Measurements from ENCODE around the gene SNRK. TPM values are rescaled to one million over a fixed set of nuclear protein-coding genes. Genes with fewer than 3 reads are reported as not detected.

SNRK gene
- total and polyA plus RNA-seq, 2 donors (not counting 3 experiments of a cell fraction or from before 2014, with no cell fraction given), result 43.3 to 99.9 TPM

- H3K79me2 ChIP-seq (ENCODE audit: control insufficient read depth, insufficient read depth, low read length), result peaks cover 100% of the 10 kb centered on the region
- dilution Hi-C loops (cut with MboI; ENCODE audit: extremely low pct_ligation_motif_present, low sequenced_read_pairs) (no loop called here), intact Hi-C loops (cut with micrococcal nuclease) (no loop called here)
- H3K4me1 ChIP-seq (ENCODE audit: control insufficient read depth, extremely low read depth, insufficient read depth, low read length), result peaks cover 59% of the 10 kb centered on the region
- peaks cover 4 to 15% of the 10 kb centered on the region in 2 experiments for H3K36me3 ChIP-seq (ENCODE audit: control insufficient read depth in 2 of 2, extremely low read depth in 1 of 2, insufficient read depth in 2 of 2, low read length in 2 of 2)
- H2AFZ ChIP-seq (ENCODE audit: low read depth, low read length), result no peak overlapping the region
- H3K9me1 ChIP-seq (replicated peaks; ENCODE audit: control insufficient read depth, extremely low read depth, insufficient read depth, low read length), result no peaks in the 10 kb centered on the region
- peak; percentile 22 for TF ChIP-seq POLR2AphosphoS5 (IDR thresholded peaks at IDR 0.05; ENCODE audit: insufficient read depth, low read depth, low read length)
- no peak for TF ChIP-seq POLR2A (IDR thresholded peaks at IDR 0.05; ENCODE audit: low read depth, low read length)
- TF ChIP-seq FOS (IDR thresholded peaks at IDR 0.05; ENCODE audit: borderline replicate concordance, insufficient read depth, low read length), result no peak
- CTCF ChIA-PET, result interaction anchor here (1.0 to 2.2 kb wide), 5 partner anchors 20 to 207 kb away, joined by 4 to 16 read pairs (median 5); no protein-coding TSS in a partner anchor
- FAIRE-seq (no peak), DNase-seq (ENCODE audit: low read depth, low spot score) (peak; percentile 24)
- no peak overlapping the region for H3K9ac ChIP-seq (replicated peaks; ENCODE audit: extremely low read depth, insufficient read depth, low read length)
- H3K4me3 ChIP-seq (replicated peaks in 1 of 3; ENCODE audit: insufficient read depth in 1 of 3, low read depth in 1 of 3, low read length in 3 of 3), result no peak overlapping the region
- peak overlapping the region; percentile 28 for H3K4me2 ChIP-seq (ENCODE audit: insufficient read depth, low read length)
- BruUV-seq (replicated peaks), result no TSS peak
- no peak overlapping the region for H3K27ac ChIP-seq (ENCODE audit: insufficient read depth, low read depth, low read length)
- no peaks in the 10 kb centered on the region for H3K9me3 ChIP-seq (replicated peaks; ENCODE audit: control insufficient read depth, insufficient read depth, low read length)
- peaks cover 31% of the 10 kb centered on the region for H4K20me1 ChIP-seq (replicated peaks; ENCODE audit: control insufficient read depth, extremely low read depth, insufficient read depth, low read length)
- no peaks in the 10 kb centered on the region for H3K27me3 ChIP-seq (ENCODE audit: control insufficient read depth in 2 of 2, insufficient read depth in 2 of 2, low read length in 2 of 2)
- POLR2A ChIA-PET, result interaction anchor here (0.6 to 1.2 kb wide), 3 partner anchors 11 to 73 kb away, joined by 4 to 5 read pairs (median 4); no protein-coding TSS in a partner anchor
Measured at GRCh38 chr3:43296565-43296964, 10.2 kb downstream of the SNRK start.

- H3K9me1 ChIP-seq (replicated peaks; ENCODE audit: control insufficient read depth, extremely low read depth, insufficient read depth, low read length), result no peaks in the 10 kb centered on the region
- H3K36me3 ChIP-seq (ENCODE audit: control insufficient read depth in 2 of 2, extremely low read depth in 1 of 2, insufficient read depth in 2 of 2, low read length in 2 of 2), result peaks cover 7 to 12% of the 10 kb centered on the region in 2 experiments
- H2AFZ ChIP-seq (ENCODE audit: low read depth, low read length), result no peak overlapping the region
- no peak overlapping the region for H3K27ac ChIP-seq (ENCODE audit: insufficient read depth, low read depth, low read length)
- H4K20me1 ChIP-seq (replicated peaks; ENCODE audit: control insufficient read depth, extremely low read depth, insufficient read depth, low read length), result peaks cover 27% of the 10 kb centered on the region
- TF ChIP-seq EZH2 (IDR thresholded peaks at IDR 0.05; ENCODE audit: borderline replicate concordance, low read depth, low read length, severe bottlenecking) (no peak), CTCF (IDR thresholded peaks at IDR 0.05; ENCODE audit: extremely low read depth in 1 of 2, insufficient read depth in 1 of 2, low read depth in 1 of 2, low read length in 2 of 2) (no peak), JUN (IDR thresholded peaks at IDR 0.05; ENCODE audit: borderline replicate concordance, insufficient read depth, insufficient read length, low read depth) (no peak), MAX (IDR thresholded peaks at IDR 0.05; ENCODE audit: insufficient read depth, insufficient read length) (no peak), POLR2A (IDR thresholded peaks at IDR 0.05; ENCODE audit: low read depth, low read length) (no peak), FOS (IDR thresholded peaks at IDR 0.05; ENCODE audit: borderline replicate concordance, insufficient read depth, low read length) (no peak), MYC (IDR thresholded peaks at IDR 0.05; ENCODE audit: low read depth, low read length) (no peak), GATA2 (IDR thresholded peaks at IDR 0.05; ENCODE audit: insufficient read depth, insufficient read length, low read depth, low read length) (no peak), POLR2AphosphoS5 (IDR thresholded peaks at IDR 0.05; ENCODE audit: insufficient read depth, low read depth, low read length) (no peak)
- POLR2A ChIA-PET, result interaction anchor here (1.1 kb wide), 1 partner anchor 12 kb away, joined by 3 read pairs; the partner anchor contains the start of gene SNRK
- H3K4me1 ChIP-seq (ENCODE audit: control insufficient read depth, extremely low read depth, insufficient read depth, low read length), result peaks cover 42% of the 10 kb centered on the region
- CTCF ChIA-PET, result interaction anchor here (0.9 to 3.2 kb wide), 3 partner anchors 18 to 336 kb away, joined by 3 to 12 read pairs (median 4); no protein-coding TSS in a partner anchor
- no peak overlapping the region for H3K4me3 ChIP-seq (replicated peaks in 1 of 3; ENCODE audit: insufficient read depth in 1 of 3, low read depth in 1 of 3, low read length in 3 of 3)
- intact Hi-C loops (cut with micrococcal nuclease), result no loop called here
- peaks cover 100% of the 10 kb centered on the region for H3K79me2 ChIP-seq (ENCODE audit: control insufficient read depth, insufficient read depth, low read length)
- BruUV-seq (replicated peaks), result no TSS peak
- H3K27me3 ChIP-seq (ENCODE audit: control insufficient read depth in 2 of 2, insufficient read depth in 2 of 2, low read length in 2 of 2), result no peaks in the 10 kb centered on the region
- dilution Hi-C loops (cut with MboI; ENCODE audit: extremely low pct_ligation_motif_present, low sequenced_read_pairs), result no loop called here
- H3K4me2 ChIP-seq (ENCODE audit: insufficient read depth, low read length), result no peak overlapping the region
- DNase-seq (ENCODE audit: low read depth, low spot score) (no peak), FAIRE-seq (no peak)
- H3K9me3 ChIP-seq (replicated peaks; ENCODE audit: control insufficient read depth, insufficient read depth, low read length), result no peaks in the 10 kb centered on the region
- H3K9ac ChIP-seq (replicated peaks; ENCODE audit: extremely low read depth, insufficient read depth, low read length), result no peak overlapping the region
Measured at GRCh38 chr3:43298292-43298691, 12.0 kb downstream of the SNRK start.

Measured in endothelial cell of umbilical vein (primary cell).